Right lobe of liver (tissue), 6 donors: ENCODE results near the gene SPATA16. TPM values are rescaled to one million over a fixed set of nuclear protein-coding genes. Genes with fewer than 3 reads are reported as not detected.

ENCODE experiments used
- ATAC-seq, 4 donors: fragments of 200-7000 bp; cut with Tn5 transposase; one replicate each; pipeline ENCODE4 v1.9.1; 2020; ENCODE audit warnings: mild to moderate bottlenecking in 4 of 4, moderate library complexity in 4 of 4
- DNase-seq, 3 donors: peaks; one replicate each; pipeline ENCODE4 v3.0.0-alpha.2; 2020
- H3K27ac ChIP-seq, 3 donors: fragments of 200-600 bp; one replicate each; pipeline ENCODE4 v1.8.0; 2022
- H3K27me3 ChIP-seq, 2 donors: fragments of 200-600 bp; one replicate each; pipeline ENCODE4 v1.8.0; 2022
- H3K36me3 ChIP-seq, 4 donors: fragments of 200-600 bp; sonication (generic) in 1 of 4; one replicate each; pipeline versions ENCODE4 v1.5.1 to v1.8.0; 2017 to 2022; ENCODE audit warnings: control low read depth in 1 of 4
- H3K4me1 ChIP-seq, 4 donors: fragments of 200-600 bp; sonication (generic) in 1 of 4; one replicate each; pipeline versions ENCODE4 v1.5.1 to v1.8.0; 2017 to 2022; ENCODE audit warnings: control low read depth in 1 of 4
- H3K4me3 ChIP-seq, 3 donors: fragments of 200-600 bp; one replicate each; pipeline ENCODE4 v1.8.0; 2022
- H3K9me3 ChIP-seq, 4 donors: fragments of 200-600 bp; sonication (generic) in 1 of 4; one replicate each; pipeline versions ENCODE4 v1.5.1 to v1.8.0; 2017 to 2022; ENCODE audit warnings: control low read depth in 1 of 4
- CTCF ChIP-seq, 4 donors: fragments of 200-600 bp in 3 of 4; fragments of 450-650 bp in 1 of 4; IDR thresholded peaks; one replicate each; pipeline versions ENCODE4 v1.5.1 to v1.8.0; 2016 to 2022; ENCODE audit warnings: antibody characterized with exemption in 4 of 4, mild to moderate bottlenecking in 2 of 4
- POLR2A ChIP-seq: fragments of 450-650 bp; IDR thresholded peaks from one replicate; pipeline ENCODE4 v1.6.1; 2017; ENCODE audit warnings: antibody characterized with exemption, mild to moderate bottlenecking
- WGBS: methylation state at CpG from one replicate; pipeline ENCODE4 v1.1.6; 2018; ENCODE audit warnings: low coverage, low lambda C conversion rate; ENCODE audit not compliant: insufficient coverage; ENCODE audit errors: missing lambda C conversion rate; 5-methylcytosine and 5-hydroxymethylcytosine counted together
- intact Hi-C, 2 donors: fragments of 100-400 bp; cut with DNase I; formaldehyde crosslinking; loops; one replicate each; pipeline versions ENCODE4 v1.11.2 to v1.14.1; 2022
- total RNA-seq, 6 experiments: library from RNA; depleted of rRNA in 2 of 6; stranded (reverse); fragments of >200 nt in 2 of 6; fragmentation: NEBNext Ultra II Directional in 3 of 6; extraction: Animal tissue kit (Norgen Biotek cat#: 25700) in 3 of 6; gene quantifications; one replicate each; pipeline versions ENCODE4 v1.1.0 to v1.2.4, GENCODE V29; 2016 to 2023
- donor health status: DM: no; HTN: yes; CAD: no.
- donor health status: DM: no; HTN: no; CAD: no.
- donor health status: DM: no; HTN: no; CAD: no.
- donor health status: DM: no; HTN: yes; CAD: no.
- donor health status: DM: no; HTN: yes; CAD: no.

Gene SPATA16
- total RNA-seq, 6 experiments from 2014 or later: not detected

- Histone ChIP-seq H3K27ac (no peak overlapping the region), H3K4me3 (no peak overlapping the region), H3K4me1 (no peaks in the 10 kb centered on the region), H3K9me3 (no peaks in the 10 kb centered on the region), H3K36me3 (no peaks in the 10 kb centered on the region), H3K27me3 (no peaks in the 10 kb centered on the region)
- intact Hi-C loops: no loop called here
- no peak for ATAC-seq
- no peak for TF ChIP-seq POLR2A
- no peak for TF ChIP-seq CTCF (IDR thresholded peaks at IDR 0.05)
- DNase-seq: no peak
- 54% methylated on average over 3 of the region's 3 CpGs for WGBS
Observed at GRCh38 chr3:172981407-172981983, 159.5 kb downstream of the SPATA16 start.

- 58% methylated on average over 8 of the region's 8 CpGs for WGBS
Observed at GRCh38 chr3:172980849-172981248, 160.2 kb downstream of the SPATA16 start.

GRCh38 chr3:172977696-172978095 is 163.3 kb downstream of the SPATA16 start:
- H3K36me3 ChIP-seq: no peaks in the 10 kb centered on the region
- TF ChIP-seq POLR2A (no peak), CTCF (IDR thresholded peaks at IDR 0.05) (no peak)
- 36% methylated on average over 1 of the region's 1 CpG for WGBS
- no peaks in the 10 kb centered on the region for H3K27me3 ChIP-seq
- H3K27ac ChIP-seq: no peak overlapping the region
- H3K4me3 ChIP-seq: no peak overlapping the region
- DNase-seq (no peak), ATAC-seq (no peak)
- intact Hi-C loops: no loop called here
- H3K4me1 ChIP-seq: no peaks in the 10 kb centered on the region
- no peaks in the 10 kb centered on the region for H3K9me3 ChIP-seq

More at GRCh38 chr3:172980849-172981248, 160.2 kb downstream of the SPATA16 start:
- TF ChIP-seq POLR2A (no peak), CTCF (IDR thresholded peaks at IDR 0.05) (no peak)
- intact Hi-C loops: no loop called here
- Histone ChIP-seq H3K27ac (no peak overlapping the region), H3K4me1 (no peaks in the 10 kb centered on the region), H3K27me3 (no peaks in the 10 kb centered on the region), H3K9me3 (no peaks in the 10 kb centered on the region), H3K36me3 (no peaks in the 10 kb centered on the region), H3K4me3 (no peak overlapping the region)
- ATAC-seq: no peak
- DNase-seq: no peak

GRCh38 chr3:172974969-172975368 is 166.1 kb downstream of the SPATA16 start:
- no peak overlapping the region for H3K27ac ChIP-seq
- H3K4me1 ChIP-seq: no peaks in the 10 kb centered on the region
- intact Hi-C loops: no loop called here
- ATAC-seq (no peak), DNase-seq (no peak)
- WGBS: 62% methylated on average over 3 of the region's 3 CpGs
- no peaks in the 10 kb centered on the region for H3K36me3 ChIP-seq
- no peak overlapping the region for H3K4me3 ChIP-seq
- H3K27me3 ChIP-seq: no peaks in the 10 kb centered on the region
- no peaks in the 10 kb centered on the region for H3K9me3 ChIP-seq
- TF ChIP-seq POLR2A (no peak), CTCF (IDR thresholded peaks at IDR 0.05) (no peak)

GRCh38 chr3:172973799-172974198 is 167.2 kb downstream of the SPATA16 start:
- no peaks in the 10 kb centered on the region for H3K4me1 ChIP-seq
- no peak for ATAC-seq

More at GRCh38 chr3:172973799-172974198, 167.2 kb downstream of the SPATA16 start:
- Histone ChIP-seq H3K27me3 (no peaks in the 10 kb centered on the region), H3K27ac (no peak overlapping the region), H3K9me3 (no peaks in the 10 kb centered on the region), H3K36me3 (no peaks in the 10 kb centered on the region), H3K4me3 (no peak overlapping the region)
- no peak for DNase-seq
- no peak for TF ChIP-seq CTCF (IDR thresholded peaks at IDR 0.05)
- TF ChIP-seq POLR2A: no peak
- intact Hi-C loops: no loop called here
- 26% methylated on average over 2 of the region's 2 CpGs for WGBS
